Pancreas (tissue), 10 donors: ENCODE results near the gene ZNF530. TPM values are rescaled to one million over a fixed set of nuclear protein-coding genes. Genes with fewer than 3 reads are reported as not detected.

Experiments
- ATAC-seq, 4 donors: fragments of 200-7000 bp; cut with Tn5 transposase; one replicate each; pipeline versions ENCODE4 v1.8.0 to v1.9.1; 2020; ENCODE audit warnings: mild to moderate bottlenecking in 4 of 4, moderate library complexity in 4 of 4
- DNase-seq, 6 donors: peaks; one replicate each; pipeline ENCODE4 v3.0.0-alpha.2; 2020
- FAIRE-seq: peaks from 2 replicates; lab custom pipeline; 2012; peaks lifted over from hg19 to GRCh38; lab: Jason Lieb, UNC
- H3K27ac ChIP-seq, 4 donors: fragments of 200-600 bp; sonication (generic); 1 replicate in 3 of 4; 2 replicates in 1 of 4; pipeline versions ENCODE4 v1.5.0 to v1.8.0; 2020
- H3K27me3 ChIP-seq, 4 donors: fragments of 200-600 bp; one replicate each; pipeline ENCODE4 v1.8.0; 2021
- H3K36me3 ChIP-seq, 3 donors: fragments of 200-600 bp; sonication (generic) in 1 of 3; one replicate each; pipeline versions ENCODE4 v1.5.0 to v1.8.0; 2020 to 2021
- H3K4me1 ChIP-seq, 3 donors: fragments of 200-600 bp; one replicate each; pipeline ENCODE4 v1.8.0; 2021
- H3K4me3 ChIP-seq, 4 donors: fragments of 200-600 bp; sonication (generic) in 2 of 4; one replicate each; pipeline versions ENCODE4 v1.5.0 to v1.8.0; 2020 to 2021
- H3K9me3 ChIP-seq, 4 donors: fragments of 200-600 bp; one replicate each; pipeline ENCODE4 v1.8.0; 2021
- CTCF ChIP-seq, 4 donors: fragments of 200-600 bp; sonication (generic) in 3 of 4; IDR thresholded peaks; one replicate each; pipeline versions ENCODE4 v1.5.0 to v1.8.0; 2021; ENCODE audit warnings: antibody characterized with exemption in 4 of 4
- WGBS, 2 donors: extraction: QIAGEN DNeasy Blood & Tissue Kit; methylation state at CpG; one replicate each; pipeline ENCODE4 v1.1.7; 2013; 5-methylcytosine and 5-hydroxymethylcytosine counted together
- intact Hi-C, 3 donors: fragments of 100-400 bp; cut with DNase I; formaldehyde crosslinking; loops; one replicate each; pipeline versions ENCODE4 v1.11.1 to v1.14.2; 2022
- polyA plus RNA-seq, 2 donors: library from polyadenylated mRNA; stranded (reverse); fragments of 200-250 nt; gene quantifications; one replicate each; pipeline ENCODE4 v1.2.3, GENCODE V29; 2013
- total RNA-seq, 6 donors: library from RNA; stranded (reverse); fragmentation: NEBNext Ultra II Directional in 4 of 6; extraction: Animal tissue kit (Norgen Biotek cat#: 25700) in 4 of 6; gene quantifications; one replicate each; pipeline versions ENCODE4 v1.2.1 to v1.2.4, GENCODE V29; 2021 to 2023
- donor health status: healthy with polysubstance abuse.
- donor health status: DM: no; HTN: no; CAD: no; lungs with moderate emphysema.
- donor health status: DM: no; HTN: no; CAD: no.
- donor health status: control.
- donor health status: control.
- donor health status: Bipolar disorder and iron deficiency.
- donor health status: DM: yes; HTN: yes; CAD: no.
- donor health status: DM: no; HTN: no; CAD: no.
- donor health status: DM: no; HTN: no; CAD: no.
- donor health status: DM: yes; HTN: yes; CAD: no.

ZNF530 gene
- total and polyA plus RNA-seq, 8 donors = 0.76 to 2.3 (median 1.1) TPM

DNA sequence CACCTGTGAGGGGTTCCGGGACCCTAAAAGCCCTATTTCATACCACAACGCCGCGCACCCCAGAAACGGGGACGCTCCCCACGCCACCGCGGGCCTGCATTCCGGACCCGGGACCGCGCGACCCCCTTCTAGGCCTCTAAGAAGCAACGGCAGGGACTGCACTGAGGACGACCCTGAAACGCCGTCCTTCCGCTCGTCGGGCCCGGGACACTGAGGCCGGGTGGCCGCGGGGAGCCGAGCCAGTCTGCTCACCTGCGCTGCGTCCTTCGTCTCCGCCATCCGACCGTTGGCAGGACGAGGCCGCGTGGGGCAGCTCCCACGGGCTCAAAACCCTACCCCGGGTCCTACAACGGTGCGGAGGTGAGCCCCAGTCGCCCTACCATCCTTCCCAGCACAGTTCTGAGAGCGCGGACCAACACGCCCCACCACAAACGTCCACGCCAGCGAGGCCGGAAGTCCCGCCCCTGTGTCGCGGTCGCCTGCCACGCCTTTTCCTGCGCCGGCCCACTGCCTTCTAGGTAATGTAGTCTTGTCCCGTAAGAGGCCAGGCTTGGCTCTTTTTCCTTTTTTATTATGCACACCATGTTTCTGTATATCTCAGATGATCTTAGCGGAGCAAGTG lies 40.2 kb upstream of the ZNF530 start, which contains the start of gene ZNF550:
TSS of gene ZNF550 (minus strand) at position 460 of the 622 bp plus-strand sequence. CDS start at position 279, 181 bp downstream.
- peak within 1 kb of the TSS in 3 of 4 donors; percentile 25 to 33 (median 29) for H3K27ac ChIP-seq
- H3K9me3 ChIP-seq = peaks cover 0 to 3% (median 0%) of the 10 kb centered on the region in 4 donors
- no peaks in the 10 kb centered on the region for H3K27me3 ChIP-seq
- 0% methylated on average over 56 of the region's 56 CpGs for WGBS, 2 donors
- ATAC-seq (peak; percentile 100), DNase-seq (peak; percentile 83 to 96 (median 90)), FAIRE-seq (peak; percentile 32)
- H3K4me1 ChIP-seq = peaks cover 0 to 5% (median 0%) of the 10 kb centered on the region in 3 donors
- H3K36me3 ChIP-seq = peaks cover 6 to 16% (median 8%) of the 10 kb centered on the region in 3 donors
- intact Hi-C loops = no loop called here
- peak within 1 kb of the TSS; percentile 76 to 98 (median 94) for H3K4me3 ChIP-seq
- no peak for TF ChIP-seq CTCF (IDR thresholded peaks at IDR 0.05)

DNA sequence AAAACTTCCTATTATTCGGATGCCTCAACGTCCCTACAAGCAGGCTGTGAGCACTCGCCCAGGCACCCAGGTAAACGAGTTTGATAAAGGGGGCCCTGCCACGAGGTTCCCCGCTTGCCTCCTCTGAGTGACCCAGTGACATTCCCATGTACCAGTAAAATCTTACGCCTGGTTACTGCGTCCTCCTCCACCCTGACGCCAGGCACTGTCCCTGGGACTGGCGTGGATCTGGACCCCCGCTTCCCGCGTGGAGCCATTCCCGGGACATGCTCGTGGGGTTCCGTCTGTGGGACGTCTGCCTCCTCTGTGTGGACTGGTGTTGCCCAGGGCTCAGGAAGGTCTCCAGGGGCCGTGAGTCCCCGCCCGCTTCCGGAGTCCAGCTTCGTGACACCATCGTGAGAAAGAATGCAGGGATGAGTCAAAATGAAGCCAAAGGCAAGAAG lies 39.6 kb upstream of the ZNF530 start:
- H3K9me3 ChIP-seq = peaks cover 0 to 3% (median 0%) of the 10 kb centered on the region in 4 donors
- no peak for FAIRE-seq
- DNase-seq = peak in 4 of 6 donors; percentile 22 to 41 (median 26)
- H3K4me1 ChIP-seq = peaks cover 0 to 5% (median 0%) of the 10 kb centered on the region in 3 donors
- peak in 3 of 4 donors; percentile 6 to 14 (median 8) for ATAC-seq
- H3K27ac ChIP-seq = peak overlapping the region in 2 of 4 donors; percentile 25 to 29
- peak overlapping the region; percentile 76 to 98 (median 94) for H3K4me3 ChIP-seq
- no peaks in the 10 kb centered on the region for H3K27me3 ChIP-seq
- 13 to 15% methylated on average over 23 of the region's 23 CpGs for WGBS, 2 donors
- peaks cover 3 to 10% (median 6%) of the 10 kb centered on the region in 3 donors for H3K36me3 ChIP-seq
- intact Hi-C loops = no loop called here
- no peak for TF ChIP-seq CTCF (IDR thresholded peaks at IDR 0.05)

GRCh38 chr19:57563547-57563946 lies 36.1 kb upstream of the ZNF530 start:
- H3K4me3 ChIP-seq = no peak overlapping the region
- no peak overlapping the region for H3K27ac ChIP-seq
- no peaks in the 10 kb centered on the region for H3K27me3 ChIP-seq
- no peaks in the 10 kb centered on the region for H3K36me3 ChIP-seq
- intact Hi-C loops = no loop called here
- ATAC-seq (no peak), FAIRE-seq (no peak), DNase-seq (no peak)
- H3K4me1 ChIP-seq = peaks cover 0 to 1% (median 0%) of the 10 kb centered on the region in 3 donors
- no peak for TF ChIP-seq CTCF (IDR thresholded peaks at IDR 0.05)
- H3K9me3 ChIP-seq = peaks cover 0 to 8% (median 1%) of the 10 kb centered on the region in 4 donors
- WGBS, 2 donors = 46 to 58% methylated on average over 1 of the region's 1 CpG

DNA sequence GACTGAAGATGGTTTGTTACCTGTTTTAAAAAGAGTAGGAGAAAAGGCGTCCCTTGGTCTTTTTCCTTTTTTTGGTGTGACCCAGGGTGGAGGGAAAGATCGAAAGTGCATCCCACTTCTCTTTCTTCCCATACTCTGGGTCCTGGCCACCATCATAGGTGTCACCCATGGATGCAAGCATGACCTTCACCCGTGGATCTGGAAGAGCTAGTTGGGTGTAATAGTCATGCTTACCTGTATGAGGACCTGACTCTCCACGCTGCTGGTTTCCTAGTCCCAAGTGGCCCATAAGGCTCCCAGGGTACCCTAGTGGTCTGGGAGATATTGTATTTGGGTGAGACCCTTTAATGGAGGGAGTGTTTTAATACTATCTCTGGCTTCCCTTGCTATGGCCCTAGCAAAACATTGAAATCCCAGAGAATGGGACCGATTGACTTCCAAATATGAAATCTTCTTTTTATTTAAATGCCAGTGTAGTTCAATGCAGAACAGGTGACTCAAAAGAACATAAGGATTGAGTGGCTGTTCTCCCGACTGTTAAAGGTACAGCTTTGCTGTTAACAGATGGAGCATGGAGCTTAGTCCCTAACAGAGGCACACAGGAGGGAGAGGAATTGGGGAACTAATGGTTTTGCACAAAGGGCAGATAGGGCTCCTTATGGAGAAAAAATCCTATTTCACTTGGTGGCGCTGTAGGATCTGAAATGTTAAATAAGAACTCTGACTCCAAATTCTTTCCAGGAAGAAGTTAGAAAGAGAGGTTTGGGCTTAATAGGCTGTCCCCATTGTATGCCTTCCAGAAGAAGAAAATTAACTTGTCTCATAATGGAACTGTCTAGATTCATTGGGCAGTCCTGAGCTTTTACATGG lies 33.1 kb upstream of the ZNF530 start:
- no peak for TF ChIP-seq CTCF (IDR thresholded peaks at IDR 0.05)
- Histone ChIP-seq H3K9me3 (peaks cover 0 to 10% (median 1%) of the 10 kb centered on the region in 4 donors), H3K27ac (no peak overlapping the region), H3K4me3 (no peak overlapping the region), H3K27me3 (no peaks in the 10 kb centered on the region), H3K4me1 (no peaks in the 10 kb centered on the region), H3K36me3 (no peaks in the 10 kb centered on the region)
- WGBS, 2 donors = 46 to 49% methylated on average over 7 of the region's 7 CpGs
- intact Hi-C loops = no loop called here
- no peak for FAIRE-seq
- no peak for DNase-seq
- ATAC-seq = no peak
